GM23338 (cell line): Measurements from ENCODE around the gene SGK1. TPM values are rescaled to one million over a fixed set of nuclear protein-coding genes. Genes with fewer than 3 reads are reported as not detected.
"Not testable (repeated sequence)": the region's sequence is repeated elsewhere in the genome, so short reads cannot be mapped to it uniquely, and the experiment has no call there.

Experiments used
- ATAC-seq: fragments of 200-7000 bp; cut with Tn5 transposase; 3 replicates; pipeline ENCODE4 v1.9.1; 2020
- DNase-seq: peaks from one replicate; pipeline ENCODE4 v3.0.0-alpha.2; 2015; ENCODE audit warnings: low spot score
- H2AFZ ChIP-seq: fragments of 200-600 bp; sonication (generic); 2 replicates; pipeline ENCODE4 v1.8.0; 2016; ENCODE audit warnings: antibody characterized with exemption, mild to moderate bottlenecking, moderate library complexity
- H3F3A ChIP-seq: fragments of 200-600 bp; sonication (generic); replicated peaks from 2 replicates; pipeline ENCODE4 v1.8.0; 2017; ENCODE audit warnings: antibody characterized with exemption, mixed run types, low read depth
- H3K27ac ChIP-seq: fragments of 200-600 bp; sonication (generic); 2 replicates; pipeline ENCODE4 v1.6.1; 2016; ENCODE audit warnings: low read depth
- H3K27me3 ChIP-seq: fragments of 200-600 bp; sonication (generic); 2 replicates; pipeline ENCODE4 v1.8.0; 2016; ENCODE audit warnings: mild to moderate bottlenecking, mixed run types, moderate library complexity; ENCODE audit not compliant: insufficient read depth
- H3K36me3 ChIP-seq: fragments of 200-600 bp; sonication (generic); 2 replicates; pipeline ENCODE4 v1.8.0; 2016; ENCODE audit warnings: mild to moderate bottlenecking; ENCODE audit not compliant: insufficient read depth
- H3K4me1 ChIP-seq: fragments of 200-600 bp; sonication (generic); 2 replicates; pipeline ENCODE4 v1.8.0; 2016; ENCODE audit warnings: mild to moderate bottlenecking, moderate library complexity; ENCODE audit not compliant: insufficient read depth
- H3K4me2 ChIP-seq: fragments of 200-600 bp; sonication (generic); 2 replicates; pipeline ENCODE4 v1.7.1; 2017; ENCODE audit warnings: mixed run types
- H3K4me3 ChIP-seq: fragments of 200-600 bp; sonication (generic); 2 replicates; pipeline ENCODE4 v1.6.1; 2016; ENCODE audit warnings: mixed run types
- H3K79me2 ChIP-seq: fragments of 200-600 bp; sonication (generic); replicated peaks from 2 replicates; pipeline ENCODE4 v1.8.0; 2017; ENCODE audit warnings: mild to moderate bottlenecking; ENCODE audit not compliant: insufficient read depth
- H3K9me2 ChIP-seq: fragments of 200-600 bp; sonication (generic); 2 replicates; pipeline ENCODE4 v1.8.0; 2017; ENCODE audit not compliant: insufficient read depth
- H4K20me1 ChIP-seq: fragments of 200-600 bp; sonication (generic); replicated peaks from 2 replicates; pipeline ENCODE4 v1.8.0; 2017; ENCODE audit warnings: mild to moderate bottlenecking; ENCODE audit not compliant: insufficient read depth
- H3K27ac Mint-ChIP-seq: 2 replicates; pipeline ENCODE4 v1.8.0; 2020; ENCODE audit warnings: inconsistent platforms, mild to moderate bottlenecking, moderate library complexity, mixed read lengths
- H3K27me3 Mint-ChIP-seq: 3 replicates; pipeline ENCODE4 v1.8.0; 2022; ENCODE audit warnings: low read depth, mild to moderate bottlenecking, moderate library complexity, mixed read lengths, inconsistent platforms; ENCODE audit not compliant: insufficient read depth, poor library complexity
- H3K36me3 Mint-ChIP-seq: 3 replicates; pipeline ENCODE4 v1.8.0; 2021; ENCODE audit warnings: low read depth, mild to moderate bottlenecking, inconsistent platforms, moderate library complexity, mixed read lengths
- H3K4me1 Mint-ChIP-seq: 3 replicates; pipeline ENCODE4 v1.8.0; 2020; ENCODE audit warnings: mild to moderate bottlenecking, inconsistent platforms, mixed read lengths
- H3K4me3 Mint-ChIP-seq: 3 replicates; pipeline ENCODE4 v1.8.0; 2021; ENCODE audit warnings: moderate library complexity, mild to moderate bottlenecking, inconsistent platforms, mixed read lengths
- H3K9me3 Mint-ChIP-seq: 3 replicates; pipeline ENCODE4 v1.8.0; 2020; ENCODE audit warnings: moderate library complexity, mild to moderate bottlenecking, inconsistent platforms, mixed read lengths
- CREB1 ChIP-seq: fragments of 250-450 bp; sonication (Bioruptor Pico); IDR thresholded peaks from 2 replicates; pipeline ENCODE4 v1.5.0; 2020; ENCODE audit warnings: low read depth, mild to moderate bottlenecking, moderate library complexity
- JUNB ChIP-seq: IDR thresholded peaks from one replicate; pipeline ENCODE4 v1.6.1; 2016; ENCODE audit warnings: antibody characterized with exemption; ENCODE audit not compliant: unreplicated experiment
- NANOG ChIP-seq: IDR thresholded peaks from 2 replicates; pipeline ENCODE4 v1.6.1; 2016; ENCODE audit warnings: antibody characterized with exemption, borderline replicate concordance
- STAT1 ChIP-seq: IDR thresholded peaks from one replicate; pipeline ENCODE4 v1.6.1; 2016; ENCODE audit warnings: antibody characterized with exemption; ENCODE audit not compliant: unreplicated experiment
- ZNF331 ChIP-seq: fragments of 250-450 bp; sonication (Bioruptor Pico); IDR thresholded peaks from 2 replicates; pipeline ENCODE4 v1.5.0; 2020; ENCODE audit warnings: low read depth, mild to moderate bottlenecking, moderate library complexity
- polyA plus RNA-seq: library from polyadenylated mRNA; unstranded; fragments of >200 nt; fragmentation: Nextera tagmentation; extraction: Ambion mirVana; gene quantifications from 2 replicates; pipeline ENCODE4 v1.2.1, GENCODE V29; 2016
- total RNA-seq: library from RNA; depleted of rRNA; stranded (reverse); fragments of >200 nt; shearing (Covaris generic); gene quantifications from 2 replicates; pipeline ENCODE4 v1.2.3, GENCODE V29; 2014
- TF ChIP-seq, protein P1 (sequence below): IDR thresholded peaks from one replicate; pipeline ENCODE4 v1.6.1; 2018; ENCODE audit warnings: antibody characterized with exemption; ENCODE audit not compliant: unreplicated experiment

SGK1 gene
- total and polyA plus RNA-seq, 2 experiments from 2014 or later = 16.3 to 37.2 TPM

DNA sequence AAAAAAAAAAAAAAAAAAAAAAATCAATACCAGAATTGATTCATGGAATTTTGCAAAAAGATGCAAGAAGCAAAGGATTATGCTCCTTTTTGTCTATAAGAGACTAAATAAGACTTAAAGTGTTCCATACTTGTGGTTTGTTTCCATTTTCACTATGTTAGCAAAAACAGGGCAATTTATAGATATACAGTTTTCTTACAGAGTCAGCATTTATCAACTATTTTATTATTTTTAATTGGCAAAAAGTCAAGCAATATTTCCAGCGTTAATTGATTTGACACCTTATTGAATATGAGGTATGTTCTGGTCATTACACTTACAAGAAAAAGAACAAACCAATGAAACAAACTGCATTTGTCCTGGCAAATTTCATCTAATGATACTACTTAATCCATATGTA lies 5.4 kb upstream of the SGK1 start:
- no peak overlapping the region for H3K4me2 ChIP-seq
- no peak overlapping the region for H2AFZ ChIP-seq
- H3K36me3 Mint-ChIP-seq = no peaks in the 10 kb centered on the region

DNA sequence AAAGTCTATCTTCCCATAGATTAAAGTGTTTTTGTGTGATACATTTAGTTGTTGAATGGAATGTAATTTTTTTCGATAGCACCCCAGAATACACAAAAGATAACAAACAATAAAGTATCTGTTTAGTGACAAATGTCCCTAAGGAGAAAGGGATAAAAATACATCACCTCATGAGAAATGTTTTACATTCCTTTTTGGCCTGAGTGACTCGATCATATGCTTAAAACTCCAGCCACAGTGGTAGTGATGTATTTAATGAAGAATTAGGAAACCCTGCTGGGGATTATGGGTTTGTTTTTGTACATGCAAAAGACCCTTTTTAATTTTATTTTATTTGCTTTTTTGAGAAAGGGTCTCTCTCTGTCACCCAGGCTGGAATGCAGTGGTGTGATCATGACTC lies 4.3 kb upstream of the SGK1 start:
- Mint-ChIP-seq H3K9me3 (no peaks in the 10 kb centered on the region), H3K4me3 (no peak overlapping the region), H3K4me1 (peaks cover 13% of the 10 kb centered on the region), H3K27me3 (peaks cover 3% of the 10 kb centered on the region), H3K36me3 (no peaks in the 10 kb centered on the region), H3K27ac (no peak overlapping the region)
- Histone ChIP-seq H3F3A (no peaks in the 10 kb centered on the region), H3K36me3 (no peaks in the 10 kb centered on the region), H4K20me1 (no peaks in the 10 kb centered on the region), H2AFZ (no peak overlapping the region), H3K4me2 (no peak overlapping the region), H3K27ac (no peak overlapping the region), H3K9me2 (no peaks in the 10 kb centered on the region), H3K79me2 (no peaks in the 10 kb centered on the region), H3K4me1 (peaks cover 8% of the 10 kb centered on the region; the same call in 1 of the 2 replicates), H3K27me3 (peaks cover 10% of the 10 kb centered on the region; the same call in 1 of the 2 replicates), H3K4me3 (no peak overlapping the region)
- DNase-seq (no peak), ATAC-seq (no peak)
- TF ChIP-seq STAT1 (no peak), NANOG (no peak)
- TF ChIP-seq, protein P1, sequence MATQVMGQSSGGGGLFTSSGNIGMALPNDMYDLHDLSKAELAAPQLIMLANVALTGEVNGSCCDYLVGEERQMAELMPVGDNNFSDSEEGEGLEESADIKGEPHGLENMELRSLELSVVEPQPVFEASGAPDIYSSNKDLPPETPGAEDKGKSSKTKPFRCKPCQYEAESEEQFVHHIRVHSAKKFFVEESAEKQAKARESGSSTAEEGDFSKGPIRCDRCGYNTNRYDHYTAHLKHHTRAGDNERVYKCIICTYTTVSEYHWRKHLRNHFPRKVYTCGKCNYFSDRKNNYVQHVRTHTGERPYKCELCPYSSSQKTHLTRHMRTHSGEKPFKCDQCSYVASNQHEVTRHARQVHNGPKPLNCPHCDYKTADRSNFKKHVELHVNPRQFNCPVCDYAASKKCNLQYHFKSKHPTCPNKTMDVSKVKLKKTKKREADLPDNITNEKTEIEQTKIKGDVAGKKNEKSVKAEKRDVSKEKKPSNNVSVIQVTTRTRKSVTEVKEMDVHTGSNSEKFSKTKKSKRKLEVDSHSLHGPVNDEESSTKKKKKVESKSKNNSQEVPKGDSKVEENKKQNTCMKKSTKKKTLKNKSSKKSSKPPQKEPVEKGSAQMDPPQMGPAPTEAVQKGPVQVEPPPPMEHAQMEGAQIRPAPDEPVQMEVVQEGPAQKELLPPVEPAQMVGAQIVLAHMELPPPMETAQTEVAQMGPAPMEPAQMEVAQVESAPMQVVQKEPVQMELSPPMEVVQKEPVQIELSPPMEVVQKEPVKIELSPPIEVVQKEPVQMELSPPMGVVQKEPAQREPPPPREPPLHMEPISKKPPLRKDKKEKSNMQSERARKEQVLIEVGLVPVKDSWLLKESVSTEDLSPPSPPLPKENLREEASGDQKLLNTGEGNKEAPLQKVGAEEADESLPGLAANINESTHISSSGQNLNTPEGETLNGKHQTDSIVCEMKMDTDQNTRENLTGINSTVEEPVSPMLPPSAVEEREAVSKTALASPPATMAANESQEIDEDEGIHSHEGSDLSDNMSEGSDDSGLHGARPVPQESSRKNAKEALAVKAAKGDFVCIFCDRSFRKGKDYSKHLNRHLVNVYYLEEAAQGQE = no peak

More for the DNA sequence above, 5.4 kb upstream of the SGK1 start:
- no peak overlapping the region for H3K4me3 ChIP-seq
- no peaks in the 10 kb centered on the region for H3F3A ChIP-seq
- Mint-ChIP-seq H3K27ac (no peak overlapping the region), H3K4me3 (no peak overlapping the region), H3K9me3 (no peaks in the 10 kb centered on the region), H3K4me1 (peaks cover 5% of the 10 kb centered on the region), H3K27me3 (peaks cover 3% of the 10 kb centered on the region)
- no peaks in the 10 kb centered on the region for H4K20me1 ChIP-seq
- H3K36me3 ChIP-seq = no peaks in the 10 kb centered on the region
- H3K9me2 ChIP-seq = no peaks in the 10 kb centered on the region
- no peaks in the 10 kb centered on the region for H3K79me2 ChIP-seq
- DNase-seq (no peak), ATAC-seq (no peak)
- H3K27me3 ChIP-seq = peaks cover 6% of the 10 kb centered on the region; the same call in 1 of the 2 replicates
- TF ChIP-seq ZNF331 (CRISPR knock-in tag) = no peak
- TF ChIP-seq CREB1 (CRISPR knock-in tag) = no peak
- no peak for TF ChIP-seq STAT1
- H3K4me1 ChIP-seq = peaks cover 5% of the 10 kb centered on the region; the same call in 1 of the 2 replicates
- H3K27ac ChIP-seq = no peak overlapping the region

DNA sequence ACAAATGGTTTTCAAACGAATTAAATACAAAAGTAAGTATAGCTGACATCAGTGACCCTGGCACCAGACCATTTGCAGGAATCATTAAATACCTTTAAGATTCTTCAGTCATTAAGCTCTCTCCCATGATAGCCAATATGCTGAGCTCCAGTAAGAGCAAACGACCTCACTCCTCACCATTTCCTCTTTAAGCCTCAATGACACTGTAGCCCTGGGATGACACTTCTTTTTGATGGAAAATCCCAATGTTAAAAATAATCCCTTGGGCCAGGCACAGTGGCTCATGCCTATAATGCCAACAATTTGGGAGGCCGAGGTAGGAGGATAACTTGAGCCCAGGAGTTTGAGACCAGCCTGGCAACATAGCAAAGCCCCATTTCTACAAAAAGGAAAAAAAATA lies 3.3 kb upstream of the SGK1 start:
- no peaks in the 10 kb centered on the region for H3K79me2 ChIP-seq
- H3K27me3 Mint-ChIP-seq = peaks cover 3% of the 10 kb centered on the region
- no peak for TF ChIP-seq JUNB
- H3K27me3 ChIP-seq = peaks cover 17% of the 10 kb centered on the region; the same call in 1 of the 2 replicates
- no peak overlapping the region for H3K4me2 ChIP-seq
- no peaks in the 10 kb centered on the region for H3K9me2 ChIP-seq
- ATAC-seq (no peak), DNase-seq (no peak)
- no peaks in the 10 kb centered on the region for H3K36me3 ChIP-seq
- no peaks in the 10 kb centered on the region for H4K20me1 ChIP-seq
- no peak overlapping the region for H2AFZ ChIP-seq
- no peak overlapping the region for H3K4me3 Mint-ChIP-seq
- H3K36me3 Mint-ChIP-seq = no peaks in the 10 kb centered on the region
- H3K9me3 Mint-ChIP-seq = no peaks in the 10 kb centered on the region
- H3K4me3 ChIP-seq = no peak overlapping the region
- peaks cover 22% of the 10 kb centered on the region for H3K4me1 Mint-ChIP-seq
- H3K4me1 ChIP-seq = peaks cover 18% of the 10 kb centered on the region
- H3K27ac Mint-ChIP-seq = no peak overlapping the region
- H3F3A ChIP-seq = no peaks in the 10 kb centered on the region
- no peak overlapping the region for H3K27ac ChIP-seq

DNA sequence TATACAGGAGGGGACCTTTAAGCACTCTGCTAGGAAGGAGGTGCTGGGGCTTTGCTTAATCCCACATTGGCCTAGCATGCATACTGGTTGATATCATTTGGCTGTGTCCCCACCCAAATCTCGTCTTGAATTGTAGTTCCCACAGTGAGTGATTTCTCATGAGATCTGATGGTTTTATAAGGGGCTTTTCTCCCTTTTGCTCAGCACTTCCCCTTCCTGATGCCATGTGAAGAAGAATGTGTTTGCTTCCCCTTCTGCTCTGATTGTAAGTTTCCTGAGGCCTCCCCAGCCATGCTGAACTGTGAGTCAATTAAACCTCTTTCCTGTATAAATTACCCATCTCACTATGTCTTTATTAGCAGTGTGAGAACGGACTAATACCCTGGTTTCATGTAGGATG lies 1.8 kb upstream of the SGK1 start:
- not testable (repeated sequence) for H2AFZ ChIP-seq, H4K20me1 ChIP-seq, H3K4me3 Mint-ChIP-seq, H3K79me2 ChIP-seq, DNase-seq, H3K4me3 ChIP-seq, H3K9me2 ChIP-seq, ATAC-seq, H3K36me3 Mint-ChIP-seq, H3K4me2 ChIP-seq, H3K27ac Mint-ChIP-seq, H3K27ac ChIP-seq, H3K27me3 Mint-ChIP-seq, H3K9me3 Mint-ChIP-seq, H3F3A ChIP-seq, H3K36me3 ChIP-seq
- Histone ChIP-seq H3K4me1 (peaks cover 22% of the 10 kb centered on the region), H3K27me3 (peaks cover 17% of the 10 kb centered on the region; the same call in 1 of the 2 replicates)
- peaks cover 30% of the 10 kb centered on the region for H3K4me1 Mint-ChIP-seq
